Measurements from ENCODE around the gene SPATA31C1.
"Not testable (repeated sequence)": the region's sequence is repeated elsewhere in the genome, so short reads cannot be mapped to it uniquely, and the experiment has no call there.

Gene SPATA31C1

DNA sequence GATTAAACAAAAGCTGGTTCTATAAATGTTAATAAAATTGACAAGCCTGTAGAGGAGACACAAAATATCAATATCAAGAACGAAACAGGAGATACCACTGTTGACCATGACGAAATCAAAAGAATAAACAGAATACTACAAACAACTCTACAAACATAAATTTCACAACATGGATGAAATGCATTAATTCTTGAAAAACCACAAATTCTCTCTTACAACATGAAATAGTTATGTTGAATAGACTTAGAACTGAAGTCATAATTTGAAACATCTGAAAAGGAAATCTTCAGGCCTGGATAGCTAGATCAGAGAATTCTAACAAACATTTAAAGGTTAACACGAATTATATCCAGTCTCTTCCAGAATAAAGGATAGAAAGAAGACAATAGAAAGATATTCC lies 6.9 kb upstream of the SPATA31C1 start:
- TF ChIP-seq EZH2 (IDR thresholded peaks at IDR 0.05; ENCODE audit: borderline replicate concordance, low read depth, low read length, severe bottlenecking), result no peak
- TF ChIP-seq, protein P1, sequence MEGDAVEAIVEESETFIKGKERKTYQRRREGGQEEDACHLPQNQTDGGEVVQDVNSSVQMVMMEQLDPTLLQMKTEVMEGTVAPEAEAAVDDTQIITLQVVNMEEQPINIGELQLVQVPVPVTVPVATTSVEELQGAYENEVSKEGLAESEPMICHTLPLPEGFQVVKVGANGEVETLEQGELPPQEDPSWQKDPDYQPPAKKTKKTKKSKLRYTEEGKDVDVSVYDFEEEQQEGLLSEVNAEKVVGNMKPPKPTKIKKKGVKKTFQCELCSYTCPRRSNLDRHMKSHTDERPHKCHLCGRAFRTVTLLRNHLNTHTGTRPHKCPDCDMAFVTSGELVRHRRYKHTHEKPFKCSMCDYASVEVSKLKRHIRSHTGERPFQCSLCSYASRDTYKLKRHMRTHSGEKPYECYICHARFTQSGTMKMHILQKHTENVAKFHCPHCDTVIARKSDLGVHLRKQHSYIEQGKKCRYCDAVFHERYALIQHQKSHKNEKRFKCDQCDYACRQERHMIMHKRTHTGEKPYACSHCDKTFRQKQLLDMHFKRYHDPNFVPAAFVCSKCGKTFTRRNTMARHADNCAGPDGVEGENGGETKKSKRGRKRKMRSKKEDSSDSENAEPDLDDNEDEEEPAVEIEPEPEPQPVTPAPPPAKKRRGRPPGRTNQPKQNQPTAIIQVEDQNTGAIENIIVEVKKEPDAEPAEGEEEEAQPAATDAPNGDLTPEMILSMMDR (IDR thresholded peaks at IDR 0.05; ENCODE audit: borderline replicate concordance, extremely low read depth, low read length, poor library complexity, severe bottlenecking), result no peak
- no peak for ATAC-seq (ENCODE audit: insufficient read depth, low read depth)
- Histone ChIP-seq H3K36me3 (ENCODE audit: insufficient read depth, low read length) (no peaks in the 10 kb centered on the region), H3K9ac (ENCODE audit: low read depth, low read length) (no peak overlapping the region), H3K79me2 (ENCODE audit: insufficient read depth, low read length) (no peaks in the 10 kb centered on the region), H3K4me2 (ENCODE audit: insufficient read depth, low read length) (no peak overlapping the region), H2AFZ (ENCODE audit: low read depth, low read length) (no peak overlapping the region), H3K4me3 (ENCODE audit: low read depth in 1 of 2, low read length in 2 of 2) (no peak overlapping the region), H3K27me3 (ENCODE audit: insufficient read depth, low read length, poor library complexity) (no peaks in the 10 kb centered on the region), H3K4me1 (ENCODE audit: insufficient read depth, low read length) (no peaks in the 10 kb centered on the region), H4K20me1 (ENCODE audit: insufficient read depth, low read length) (no peaks in the 10 kb centered on the region), H3K27ac (ENCODE audit: low read length) (no peak overlapping the region), H3K9me3 (ENCODE audit: insufficient read depth, low read length, severe bottlenecking) (no peaks in the 10 kb centered on the region)
- no peak for DNase-seq

- H3K36me3 ChIP-seq (ENCODE audit: insufficient read depth, low read length); H3K79me2 ChIP-seq (ENCODE audit: insufficient read depth, low read length); H4K20me1 ChIP-seq (ENCODE audit: insufficient read depth, low read length); H3K27ac ChIP-seq (ENCODE audit: low read length); H3K27me3 ChIP-seq (ENCODE audit: insufficient read depth, low read length, poor library complexity); H3K9ac ChIP-seq (ENCODE audit: low read depth, low read length); H3K4me2 ChIP-seq (ENCODE audit: insufficient read depth, low read length); ATAC-seq (ENCODE audit: insufficient read depth, low read depth); H2AFZ ChIP-seq (ENCODE audit: low read depth, low read length); H3K4me1 ChIP-seq (ENCODE audit: insufficient read depth, low read length); H3K4me3 ChIP-seq (ENCODE audit: low read depth in 1 of 2, low read length in 2 of 2); DNase-seq; H3K9me3 ChIP-seq (ENCODE audit: insufficient read depth, low read length, severe bottlenecking): not testable (repeated sequence)
Measured at GRCh38 chr9:87919013-87919412, 1.3 kb downstream of the SPATA31C1 start.

- not testable (repeated sequence) for ATAC-seq (ENCODE audit: insufficient read depth, low read depth); H3K9ac ChIP-seq (ENCODE audit: low read depth, low read length); H3K4me3 ChIP-seq (ENCODE audit: low read depth in 1 of 2, low read length in 2 of 2); H2AFZ ChIP-seq (ENCODE audit: low read depth, low read length); H3K4me1 ChIP-seq (ENCODE audit: insufficient read depth, low read length); DNase-seq; H3K27ac ChIP-seq (ENCODE audit: low read length); H3K79me2 ChIP-seq (ENCODE audit: insufficient read depth, low read length); H4K20me1 ChIP-seq (ENCODE audit: insufficient read depth, low read length); H3K4me2 ChIP-seq (ENCODE audit: insufficient read depth, low read length); H3K36me3 ChIP-seq (ENCODE audit: insufficient read depth, low read length); H3K9me3 ChIP-seq (ENCODE audit: insufficient read depth, low read length, severe bottlenecking); H3K27me3 ChIP-seq (ENCODE audit: insufficient read depth, low read length, poor library complexity)
Measured at GRCh38 chr9:87921561-87921960, 3.8 kb downstream of the SPATA31C1 start.

DNA sequence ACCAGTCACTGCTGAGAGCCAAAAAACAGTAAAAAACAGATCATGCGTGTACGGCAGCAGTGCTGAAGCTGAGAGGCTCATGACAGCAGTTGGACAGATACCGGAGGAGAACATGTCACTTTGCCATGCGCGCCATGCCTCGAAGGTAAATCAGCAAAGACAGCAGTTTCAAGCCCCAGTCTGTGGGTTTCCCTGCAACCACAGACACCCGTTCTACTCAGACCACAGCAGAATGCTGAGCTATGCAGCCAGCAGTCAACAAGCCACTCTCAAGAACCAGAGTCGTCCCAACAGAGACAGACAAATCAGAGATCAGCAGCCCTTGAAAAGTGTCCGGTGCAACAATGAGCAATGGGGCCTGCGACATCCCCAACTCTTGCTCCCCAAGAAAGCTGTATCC lies 5.2 kb downstream of the SPATA31C1 start:
- H3K27ac ChIP-seq (ENCODE audit: low read length); H3K36me3 ChIP-seq (ENCODE audit: insufficient read depth, low read length); H3K79me2 ChIP-seq (ENCODE audit: insufficient read depth, low read length); H3K4me2 ChIP-seq (ENCODE audit: insufficient read depth, low read length); H3K9ac ChIP-seq (ENCODE audit: low read depth, low read length); ATAC-seq (ENCODE audit: insufficient read depth, low read depth); H4K20me1 ChIP-seq (ENCODE audit: insufficient read depth, low read length); H3K4me1 ChIP-seq (ENCODE audit: insufficient read depth, low read length); H2AFZ ChIP-seq (ENCODE audit: low read depth, low read length); H3K4me3 ChIP-seq (ENCODE audit: low read depth in 1 of 2, low read length in 2 of 2); H3K27me3 ChIP-seq (ENCODE audit: insufficient read depth, low read length, poor library complexity); H3K9me3 ChIP-seq (ENCODE audit: insufficient read depth, low read length, severe bottlenecking): not testable (repeated sequence)
- DNase-seq, result peak; percentile 31

GRCh38 chr9:87924851-87925250 lies 7.1 kb downstream of the SPATA31C1 start:
- not testable (repeated sequence) for ATAC-seq (ENCODE audit: insufficient read depth, low read depth); H3K79me2 ChIP-seq (ENCODE audit: insufficient read depth, low read length); H3K9ac ChIP-seq (ENCODE audit: low read depth, low read length); H3K27ac ChIP-seq (ENCODE audit: low read length); H3K4me3 ChIP-seq (ENCODE audit: low read depth in 1 of 2, low read length in 2 of 2); H3K9me3 ChIP-seq (ENCODE audit: insufficient read depth, low read length, severe bottlenecking); H4K20me1 ChIP-seq (ENCODE audit: insufficient read depth, low read length); H3K27me3 ChIP-seq (ENCODE audit: insufficient read depth, low read length, poor library complexity); H3K36me3 ChIP-seq (ENCODE audit: insufficient read depth, low read length); DNase-seq; H3K4me2 ChIP-seq (ENCODE audit: insufficient read depth, low read length); H3K4me1 ChIP-seq (ENCODE audit: insufficient read depth, low read length); H2AFZ ChIP-seq (ENCODE audit: low read depth, low read length)

- not testable (repeated sequence) for H3K27ac ChIP-seq (ENCODE audit: low read length); H4K20me1 ChIP-seq (ENCODE audit: insufficient read depth, low read length); H3K27me3 ChIP-seq (ENCODE audit: insufficient read depth, low read length, poor library complexity); DNase-seq; H3K9me3 ChIP-seq (ENCODE audit: insufficient read depth, low read length, severe bottlenecking); ATAC-seq (ENCODE audit: insufficient read depth, low read depth); H3K4me2 ChIP-seq (ENCODE audit: insufficient read depth, low read length); H3K4me3 ChIP-seq (ENCODE audit: low read depth in 1 of 2, low read length in 2 of 2); H3K79me2 ChIP-seq (ENCODE audit: insufficient read depth, low read length); H3K36me3 ChIP-seq (ENCODE audit: insufficient read depth, low read length); H3K4me1 ChIP-seq (ENCODE audit: insufficient read depth, low read length); H2AFZ ChIP-seq (ENCODE audit: low read depth, low read length); H3K9ac ChIP-seq (ENCODE audit: low read depth, low read length)
Measured at GRCh38 chr9:87929152-87929551, 11.4 kb downstream of the SPATA31C1 start.

- H2AFZ ChIP-seq (ENCODE audit: low read depth, low read length); H4K20me1 ChIP-seq (ENCODE audit: insufficient read depth, low read length); H3K4me2 ChIP-seq (ENCODE audit: insufficient read depth, low read length); DNase-seq; H3K36me3 ChIP-seq (ENCODE audit: insufficient read depth, low read length); H3K4me1 ChIP-seq (ENCODE audit: insufficient read depth, low read length); H3K79me2 ChIP-seq (ENCODE audit: insufficient read depth, low read length); H3K9me3 ChIP-seq (ENCODE audit: insufficient read depth, low read length, severe bottlenecking); H3K9ac ChIP-seq (ENCODE audit: low read depth, low read length); H3K4me3 ChIP-seq (ENCODE audit: low read depth in 1 of 2, low read length in 2 of 2); ATAC-seq (ENCODE audit: insufficient read depth, low read depth); H3K27ac ChIP-seq (ENCODE audit: low read length); H3K27me3 ChIP-seq (ENCODE audit: insufficient read depth, low read length, poor library complexity): not testable (repeated sequence)
Measured at GRCh38 chr9:87934444-87934843, 16.7 kb downstream of the SPATA31C1 start.

DNA sequence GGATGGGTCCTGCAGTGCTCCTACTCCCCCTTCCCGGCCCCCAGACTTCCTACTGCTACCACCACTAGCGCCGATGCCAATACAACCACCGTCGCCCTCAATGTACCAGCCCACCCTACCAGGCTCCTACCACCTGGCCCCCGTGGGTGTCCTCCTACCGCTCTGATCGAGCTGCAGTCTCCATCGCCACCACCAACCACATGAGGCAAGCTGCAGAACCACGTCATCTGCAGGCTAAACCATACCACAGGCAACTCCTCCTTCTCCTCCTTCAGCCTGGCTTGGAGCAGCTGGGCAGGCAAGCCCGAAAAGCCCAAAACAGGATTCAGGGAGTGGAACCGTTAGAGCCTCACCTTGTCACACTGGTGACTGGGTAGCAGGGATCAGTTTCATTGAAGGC lies 19.6 kb downstream of the SPATA31C1 start:
- not testable (repeated sequence) for H3K79me2 ChIP-seq (ENCODE audit: insufficient read depth, low read length); H3K9ac ChIP-seq (ENCODE audit: low read depth, low read length); DNase-seq; H3K4me1 ChIP-seq (ENCODE audit: insufficient read depth, low read length); H4K20me1 ChIP-seq (ENCODE audit: insufficient read depth, low read length); H3K4me2 ChIP-seq (ENCODE audit: insufficient read depth, low read length); ATAC-seq (ENCODE audit: insufficient read depth, low read depth); H3K4me3 ChIP-seq (ENCODE audit: low read depth in 1 of 2, low read length in 2 of 2); H3K36me3 ChIP-seq (ENCODE audit: insufficient read depth, low read length); H3K27me3 ChIP-seq (ENCODE audit: insufficient read depth, low read length, poor library complexity); H2AFZ ChIP-seq (ENCODE audit: low read depth, low read length); H3K9me3 ChIP-seq (ENCODE audit: insufficient read depth, low read length, severe bottlenecking); H3K27ac ChIP-seq (ENCODE audit: low read length)
